NB4 (cell line): ENCODE measurements around the gene PRKCE.

Experiments used
- DNase-seq: peaks from one replicate; pipeline ENCODE4 v3.0.0; 2010; ENCODE audit warnings: low read depth
- H3K4me3 ChIP-seq: one replicate; pipeline ENCODE4 v1.5.1; 2011; ENCODE audit warnings: mild to moderate bottlenecking, low read depth, low read length, moderate library complexity
- MYC ChIP-seq: IDR thresholded peaks from 2 replicates; pipeline ENCODE4 v1.6.1; 2011; ENCODE audit warnings: low read depth, low read length
- POLR2A ChIP-seq: IDR thresholded peaks from 2 replicates; pipeline ENCODE4 v1.6.1; 2011; ENCODE audit warnings: mild to moderate bottlenecking; ENCODE audit not compliant: insufficient read length; ENCODE audit errors: extremely low read depth
- TF ChIP-seq, protein P1 (sequence below): IDR thresholded peaks from one replicate; pipeline ENCODE4 v1.5.1; 2012; ENCODE audit warnings: low read depth, low read length
- TF ChIP-seq, protein P2 (sequence below): IDR thresholded peaks from 2 replicates; pipeline ENCODE4 v1.6.1; 2011; ENCODE audit warnings: low read depth, low read length

The PRKCE gene

DNA sequence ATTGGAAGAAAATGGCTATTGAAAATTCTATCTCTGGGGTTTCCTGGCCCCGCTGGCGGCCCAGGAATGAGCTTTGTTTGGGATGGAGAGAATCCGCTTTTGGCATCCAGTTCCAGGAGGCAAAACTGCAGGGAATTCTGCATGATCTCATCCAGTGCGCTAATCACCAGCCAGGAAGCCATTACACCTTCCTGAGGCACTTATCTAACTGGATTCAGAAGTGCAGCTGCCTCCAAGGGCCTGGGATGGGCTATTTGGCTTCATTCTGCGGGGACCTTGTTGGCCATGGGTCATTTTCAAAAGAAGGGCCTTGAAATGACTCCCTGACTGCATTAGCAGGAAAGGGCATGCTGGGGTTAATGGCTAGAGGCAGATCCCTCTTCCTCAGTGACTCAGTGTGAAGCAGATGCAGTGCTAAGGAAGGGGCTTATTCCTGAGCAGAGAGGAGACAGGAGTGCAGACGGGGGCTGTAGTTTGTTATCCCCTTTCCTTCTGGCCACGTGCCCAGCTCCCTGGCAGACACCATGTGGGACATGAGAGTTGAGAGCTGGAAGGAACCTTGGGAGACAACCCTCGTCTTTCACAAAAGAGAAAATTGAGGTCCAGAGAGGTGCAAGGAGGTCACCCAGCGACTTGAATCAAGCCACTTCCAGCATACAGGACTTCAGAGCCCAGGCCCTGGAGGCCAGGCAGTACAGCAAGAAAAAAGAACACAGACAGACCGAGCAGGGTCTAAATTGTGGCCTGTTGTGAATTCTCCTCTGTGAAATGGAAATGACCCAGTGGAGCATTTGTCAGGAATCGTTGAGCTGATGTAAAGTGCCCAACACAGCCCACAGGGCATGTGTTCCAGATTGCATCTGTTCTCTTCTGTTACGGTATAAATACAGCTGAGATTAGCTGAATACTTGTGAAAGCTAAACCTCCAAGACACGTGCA is 161.8 kb downstream of the PRKCE start:
- TF ChIP-seq, protein P1, sequence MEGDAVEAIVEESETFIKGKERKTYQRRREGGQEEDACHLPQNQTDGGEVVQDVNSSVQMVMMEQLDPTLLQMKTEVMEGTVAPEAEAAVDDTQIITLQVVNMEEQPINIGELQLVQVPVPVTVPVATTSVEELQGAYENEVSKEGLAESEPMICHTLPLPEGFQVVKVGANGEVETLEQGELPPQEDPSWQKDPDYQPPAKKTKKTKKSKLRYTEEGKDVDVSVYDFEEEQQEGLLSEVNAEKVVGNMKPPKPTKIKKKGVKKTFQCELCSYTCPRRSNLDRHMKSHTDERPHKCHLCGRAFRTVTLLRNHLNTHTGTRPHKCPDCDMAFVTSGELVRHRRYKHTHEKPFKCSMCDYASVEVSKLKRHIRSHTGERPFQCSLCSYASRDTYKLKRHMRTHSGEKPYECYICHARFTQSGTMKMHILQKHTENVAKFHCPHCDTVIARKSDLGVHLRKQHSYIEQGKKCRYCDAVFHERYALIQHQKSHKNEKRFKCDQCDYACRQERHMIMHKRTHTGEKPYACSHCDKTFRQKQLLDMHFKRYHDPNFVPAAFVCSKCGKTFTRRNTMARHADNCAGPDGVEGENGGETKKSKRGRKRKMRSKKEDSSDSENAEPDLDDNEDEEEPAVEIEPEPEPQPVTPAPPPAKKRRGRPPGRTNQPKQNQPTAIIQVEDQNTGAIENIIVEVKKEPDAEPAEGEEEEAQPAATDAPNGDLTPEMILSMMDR: no peak
- no peak for TF ChIP-seq MYC
- TF ChIP-seq, protein P2, sequence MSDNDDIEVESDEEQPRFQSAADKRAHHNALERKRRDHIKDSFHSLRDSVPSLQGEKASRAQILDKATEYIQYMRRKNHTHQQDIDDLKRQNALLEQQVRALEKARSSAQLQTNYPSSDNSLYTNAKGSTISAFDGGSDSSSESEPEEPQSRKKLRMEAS: no peak
- no peak for TF ChIP-seq POLR2A
- no peak for DNase-seq
- H3K4me3 ChIP-seq: no peak overlapping the region

DNA sequence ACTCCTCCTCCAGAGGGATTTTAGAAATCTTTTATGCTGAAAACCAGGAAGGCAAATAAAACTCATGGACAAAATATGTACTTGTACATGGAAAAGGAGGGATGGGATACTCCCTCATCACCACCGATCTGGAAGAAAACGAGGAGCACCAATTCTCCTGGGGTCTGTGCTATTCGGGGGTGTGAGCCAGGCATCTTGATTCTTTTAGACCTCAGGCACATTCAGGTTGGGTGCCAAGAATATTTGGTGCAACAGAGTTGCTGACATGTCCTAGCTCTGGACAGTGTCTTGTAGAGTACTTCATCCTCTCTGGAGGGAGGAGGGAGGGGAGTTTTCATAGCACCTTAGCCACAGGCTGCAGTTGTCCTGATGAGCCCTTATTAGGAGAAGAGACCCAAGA is 163.0 kb downstream of the PRKCE start:
- H3K4me3 ChIP-seq: no peak overlapping the region
- DNase-seq: no peak

DNA sequence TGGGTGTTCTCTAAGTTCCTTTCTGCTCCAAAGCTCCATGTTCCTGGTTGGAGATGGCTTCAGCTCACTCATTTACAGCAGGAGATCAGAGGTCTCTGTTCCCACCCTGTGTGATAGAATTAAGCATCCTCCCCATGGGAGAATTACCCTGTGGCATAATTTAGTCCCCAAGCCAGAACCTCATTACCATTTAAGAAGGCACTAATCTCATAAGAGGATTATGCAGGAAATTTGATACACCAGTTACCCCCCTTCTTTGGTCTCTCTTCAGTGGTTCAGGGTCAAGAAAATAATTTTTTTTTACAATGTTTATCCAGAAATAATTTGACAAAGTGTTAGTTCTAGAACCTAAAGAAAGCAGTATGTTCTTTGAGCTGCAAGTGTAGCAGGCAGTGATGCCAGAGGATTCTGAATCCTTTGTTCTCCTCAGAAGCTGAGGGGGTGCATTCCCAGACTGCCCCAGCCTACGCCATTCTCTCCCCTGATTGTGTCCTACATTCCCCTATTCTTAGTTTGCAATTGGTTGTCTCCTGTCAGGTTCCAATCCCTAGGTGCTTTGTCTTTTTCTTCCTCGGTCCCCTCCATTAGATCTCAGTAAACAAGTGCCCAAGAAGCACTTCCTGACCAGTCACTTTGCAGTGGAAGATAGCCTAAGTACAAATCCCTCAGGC is 163.6 kb downstream of the PRKCE start:
- no peak for DNase-seq
- H3K4me3 ChIP-seq: no peak overlapping the region
- TF ChIP-seq, protein P1: no peak

More for the DNA sequence above, 163.0 kb downstream of the PRKCE start:
- TF ChIP-seq, protein P2: no peak
- TF ChIP-seq POLR2A: no peak

GRCh38 chr2:45816272-45816671 is 164.8 kb downstream of the PRKCE start:
- TF ChIP-seq, protein P1: no peak
- TF ChIP-seq, protein P2: no peak
- TF ChIP-seq POLR2A (no peak), MYC (no peak)
- H3K4me3 ChIP-seq: no peak overlapping the region
- no peak for DNase-seq

- no peak for DNase-seq
- no peak overlapping the region for H3K4me3 ChIP-seq
- TF ChIP-seq, protein P1: no peak
- TF ChIP-seq, protein P2: no peak
- TF ChIP-seq POLR2A: no peak
- no peak for TF ChIP-seq MYC
Measured at GRCh38 chr2:45818591-45818990, 167.1 kb downstream of the PRKCE start.

- TF ChIP-seq POLR2A (no peak), MYC (no peak)
- TF ChIP-seq, protein P1: no peak
- TF ChIP-seq, protein P2: no peak
- no peak overlapping the region for H3K4me3 ChIP-seq
- no peak for DNase-seq
Measured at GRCh38 chr2:45820048-45820447, 168.6 kb downstream of the PRKCE start.
